Measurements from ENCODE around the gene TRAPPC10.

DNA sequence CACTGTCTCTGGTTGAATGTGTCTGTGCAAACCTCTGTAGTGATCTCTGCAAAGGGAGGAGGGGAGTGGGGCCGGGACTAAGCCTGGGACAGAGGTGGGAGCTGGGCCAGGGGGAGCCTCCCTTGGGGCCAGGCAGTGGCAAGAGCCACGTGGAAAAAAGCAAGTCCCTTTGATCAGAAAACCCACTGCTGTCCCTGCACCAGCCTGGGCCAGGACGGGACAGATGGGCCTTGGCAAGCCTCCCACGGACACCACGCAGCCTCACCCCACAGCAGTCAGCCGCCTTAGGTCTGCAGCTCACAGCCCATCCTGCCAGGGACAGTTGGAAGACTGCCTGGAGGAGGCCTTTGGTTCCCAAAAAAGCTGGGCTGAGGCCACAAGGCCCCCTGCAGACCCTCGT, 11.7 kb upstream of the TRAPPC10 start:
- TF ChIP-seq SPI1 (IDR thresholded peaks at IDR 0.05; ENCODE audit: borderline replicate concordance, low read depth), result no peak
- TF ChIP-seq, protein P1, sequence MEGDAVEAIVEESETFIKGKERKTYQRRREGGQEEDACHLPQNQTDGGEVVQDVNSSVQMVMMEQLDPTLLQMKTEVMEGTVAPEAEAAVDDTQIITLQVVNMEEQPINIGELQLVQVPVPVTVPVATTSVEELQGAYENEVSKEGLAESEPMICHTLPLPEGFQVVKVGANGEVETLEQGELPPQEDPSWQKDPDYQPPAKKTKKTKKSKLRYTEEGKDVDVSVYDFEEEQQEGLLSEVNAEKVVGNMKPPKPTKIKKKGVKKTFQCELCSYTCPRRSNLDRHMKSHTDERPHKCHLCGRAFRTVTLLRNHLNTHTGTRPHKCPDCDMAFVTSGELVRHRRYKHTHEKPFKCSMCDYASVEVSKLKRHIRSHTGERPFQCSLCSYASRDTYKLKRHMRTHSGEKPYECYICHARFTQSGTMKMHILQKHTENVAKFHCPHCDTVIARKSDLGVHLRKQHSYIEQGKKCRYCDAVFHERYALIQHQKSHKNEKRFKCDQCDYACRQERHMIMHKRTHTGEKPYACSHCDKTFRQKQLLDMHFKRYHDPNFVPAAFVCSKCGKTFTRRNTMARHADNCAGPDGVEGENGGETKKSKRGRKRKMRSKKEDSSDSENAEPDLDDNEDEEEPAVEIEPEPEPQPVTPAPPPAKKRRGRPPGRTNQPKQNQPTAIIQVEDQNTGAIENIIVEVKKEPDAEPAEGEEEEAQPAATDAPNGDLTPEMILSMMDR (IDR thresholded peaks at IDR 0.05; ENCODE audit: insufficient read depth, low read length), result no peak
